GM12875 (cell line): ENCODE data around the gene DNAJC16.
A peak's percentile ranks its signal among the peaks of the same experiment; 100 is the strongest.

ENCODE experiments used
- H3K4me3 ChIP-seq: one replicate; pipeline ENCODE4 v1.5.1; 2011; ENCODE audit warnings: low read depth, low read length, control low read depth
- CTCF ChIP-seq: IDR thresholded peaks from 2 replicates; pipeline ENCODE4 v1.5.1; 2011; ENCODE audit warnings: low read depth, mild to moderate bottlenecking, control low read depth, inconsistent platforms, low read length, moderate library complexity, borderline replicate concordance; ENCODE audit not compliant: insufficient read depth

The DNAJC16 gene

GRCh38 chr1:15610167-15610566 lies 83.5 kb downstream of the DNAJC16 start:
- H3K4me3 ChIP-seq = no peak overlapping the region
- TF ChIP-seq CTCF = no peak

DNA sequence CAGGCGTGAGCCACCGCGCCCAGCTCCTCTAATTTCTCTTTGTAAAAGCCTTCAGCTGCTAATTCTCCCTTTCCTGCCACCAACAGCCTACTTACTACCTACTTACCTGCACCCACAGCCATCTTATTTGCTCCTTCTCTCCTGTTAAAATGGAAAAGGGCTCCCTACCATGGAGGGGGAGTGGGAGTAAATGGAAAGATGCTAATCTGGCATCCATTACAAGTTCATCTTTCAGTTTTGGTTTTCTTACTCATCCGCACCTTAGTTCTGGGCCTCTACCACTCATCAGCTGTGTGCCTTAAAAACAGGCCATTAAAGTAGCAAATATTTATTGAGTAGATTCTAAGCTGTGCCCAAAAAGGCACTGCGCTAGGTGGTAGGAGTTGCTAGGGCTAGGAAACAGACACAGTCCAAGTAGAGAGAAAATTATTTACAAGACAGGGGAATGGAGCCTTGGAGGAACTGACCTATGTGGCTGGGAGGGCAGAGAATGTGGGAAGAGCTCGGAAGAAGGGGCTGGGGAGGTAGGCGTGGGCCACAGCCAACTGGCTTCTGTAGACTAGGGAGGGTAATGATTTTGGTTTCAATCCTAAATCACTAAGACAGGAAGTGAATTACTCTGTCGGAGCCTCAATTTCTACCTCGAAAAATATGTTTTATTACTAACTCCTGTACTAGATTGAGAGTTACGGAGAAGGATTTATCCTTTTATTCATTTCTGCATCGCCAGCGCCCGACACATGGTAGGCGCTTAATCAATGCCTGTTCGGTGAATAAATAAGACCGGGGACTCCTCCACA lies 89.9 kb downstream of the DNAJC16 start:
- TF ChIP-seq CTCF = no peak

DNA sequence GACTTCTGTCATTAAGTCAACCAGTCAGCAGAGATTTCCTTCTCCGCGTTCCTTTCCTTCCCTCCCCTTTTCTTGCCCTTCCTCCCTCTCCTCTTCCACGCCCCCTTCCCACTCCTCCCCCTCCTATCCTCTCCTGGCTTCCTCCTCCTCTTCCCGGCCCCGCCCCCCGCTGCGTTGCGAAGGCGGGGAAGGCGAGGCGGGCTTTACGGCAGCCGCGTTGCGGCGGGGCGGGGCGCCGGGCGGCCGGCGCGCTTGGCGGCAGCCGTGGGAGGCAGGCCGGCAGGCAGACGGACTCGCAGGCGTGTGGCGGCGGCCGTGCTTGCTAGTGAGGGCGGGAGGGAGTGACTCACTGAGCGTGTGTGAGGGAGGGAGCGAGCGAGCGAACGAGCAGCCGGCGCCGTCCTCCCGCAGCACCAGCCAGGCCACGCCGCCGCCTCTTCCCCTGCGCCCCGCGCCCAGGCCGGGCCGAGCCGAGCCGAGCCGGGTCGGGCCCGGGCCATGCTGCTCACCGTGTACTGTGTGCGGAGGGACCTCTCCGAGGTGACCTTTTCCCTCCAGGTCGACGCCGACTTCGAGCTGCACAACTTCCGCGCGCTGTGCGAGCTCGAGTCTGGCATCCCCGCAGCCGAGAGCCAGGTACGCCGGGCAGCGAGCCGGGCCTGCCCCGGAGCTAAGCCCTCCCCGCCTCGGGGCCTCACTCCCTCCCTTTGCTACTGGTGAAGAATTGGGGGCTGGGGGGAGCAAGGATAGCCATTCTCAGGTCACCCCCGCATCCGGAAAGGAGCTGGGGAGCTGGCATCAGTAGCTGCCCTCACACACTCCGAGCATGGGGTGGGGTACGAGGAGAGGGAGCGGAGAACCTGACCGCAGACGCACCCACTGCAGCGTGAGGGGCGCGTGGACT lies 90.8 kb downstream of the DNAJC16 start, which contains the start of gene DDI2:
Gene DDI2, plus strand, starts transcription at position 286 of the 904 bp plus-strand sequence. Its CDS starts 213 bp downstream, at position 499.
- peak within 1 kb of the TSS; percentile 98 for H3K4me3 ChIP-seq
- no peak for TF ChIP-seq CTCF

More for the DNA sequence above, 89.9 kb downstream of the DNAJC16 start:
- H3K4me3 ChIP-seq = peak overlapping the region; percentile 98

- no peak for TF ChIP-seq CTCF
Measured at GRCh38 chr1:15618077-15618654, 91.5 kb downstream of the DNAJC16 start.

DNA sequence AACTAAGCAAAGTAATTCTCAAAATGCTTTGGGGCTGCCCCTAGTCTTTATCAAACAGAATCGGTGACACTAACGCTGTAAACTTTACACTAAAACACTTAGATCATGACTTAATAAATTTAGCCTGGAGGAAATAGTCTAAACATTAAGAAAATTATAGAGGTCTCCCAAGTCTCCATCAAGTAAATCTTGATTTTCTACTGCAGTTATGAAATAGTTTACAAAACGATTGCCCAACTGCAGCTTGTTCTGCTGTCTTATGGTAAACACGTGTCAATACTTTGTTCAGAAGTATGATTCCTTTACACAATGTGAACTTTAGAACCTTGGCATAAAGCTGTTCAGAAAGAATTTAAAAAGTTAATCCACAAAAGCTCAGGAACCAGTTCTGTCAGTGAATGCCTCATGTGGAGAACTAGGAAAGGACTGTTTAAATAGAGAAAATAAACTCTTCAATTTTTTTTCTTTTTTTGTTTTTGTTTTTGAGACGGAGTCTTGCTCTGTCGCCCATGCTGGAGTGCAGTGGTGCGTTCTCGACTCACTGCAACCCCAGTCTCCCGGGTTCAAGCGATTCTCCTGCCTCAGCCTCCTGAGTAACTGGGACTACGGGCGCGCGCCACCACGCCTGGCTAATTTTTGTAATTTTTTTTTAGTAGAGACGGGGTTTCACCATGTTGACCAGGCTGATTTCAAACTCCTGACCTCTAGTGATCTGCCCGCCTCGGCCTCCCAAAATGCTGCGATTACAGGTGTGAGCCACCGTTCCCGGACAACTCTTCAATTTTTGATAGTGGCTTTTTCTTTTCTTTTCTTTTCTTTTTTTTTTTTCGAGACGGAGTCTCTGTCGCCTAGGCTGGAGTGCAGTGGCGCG lies 92.2 kb downstream of the DNAJC16 start:
- TF ChIP-seq CTCF = no peak
- H3K4me3 ChIP-seq = peak overlapping the region; percentile 98

More at GRCh38 chr1:15618077-15618654, 91.5 kb downstream of the DNAJC16 start:
- peak overlapping the region; percentile 98 for H3K4me3 ChIP-seq

GRCh38 chr1:15620155-15620545 lies 93.5 kb downstream of the DNAJC16 start:
- TF ChIP-seq CTCF = no peak
- H3K4me3 ChIP-seq = no peak overlapping the region
